DND-41 (cell line): ENCODE results near the gene NEURL1B.

Source experiments
- ATAC-seq: fragments of 200-7000 bp; cut with Tn5 transposase; 3 replicates; pipeline ENCODE4 v1.9.1; 2021; ENCODE audit warnings: low read depth; ENCODE audit not compliant: insufficient read depth
- DNase-seq: peaks from one replicate; pipeline ENCODE4 v3.0.0-alpha.2; 2020
- H2AFZ ChIP-seq: 2 replicates; pipeline ENCODE4 v1.6.0; 2012; ENCODE audit warnings: low read depth, low read length
- H3K27ac ChIP-seq: 2 replicates; pipeline ENCODE4 v1.5.1; 2012; ENCODE audit warnings: low read length, inconsistent platforms
- H3K27me3 ChIP-seq: fragments of 200-600 bp; sonication (generic); 2 replicates; pipeline ENCODE4 v1.6.0; 2012; ENCODE audit warnings: low read length, mild to moderate bottlenecking, inconsistent platforms; ENCODE audit not compliant: insufficient read depth, poor library complexity
- H3K36me3 ChIP-seq: 2 replicates; pipeline ENCODE4 v1.5.1; 2012; ENCODE audit warnings: low read length, inconsistent platforms; ENCODE audit not compliant: insufficient read depth
- H3K4me1 ChIP-seq: 2 replicates; pipeline ENCODE4 v1.5.1; 2012; ENCODE audit warnings: mild to moderate bottlenecking, low read length; ENCODE audit not compliant: insufficient read depth
- H3K4me2 ChIP-seq: 2 replicates; pipeline ENCODE4 v1.6.0; 2012; ENCODE audit warnings: mild to moderate bottlenecking, moderate library complexity, low read length, inconsistent platforms; ENCODE audit not compliant: insufficient read depth
- H3K4me3 ChIP-seq, 2 experiments: fragments of 200-600 bp in 1 of 2; shearing (Covaris generic) in 1 of 2; 2 replicates each; pipeline ENCODE4 v1.5.1; 2012 to 2016; ENCODE audit warnings: inconsistent platforms in 2 of 2, low read length in 2 of 2, mild to moderate bottlenecking in 2 of 2, low read depth in 1 of 2, moderate library complexity in 1 of 2
- H3K79me2 ChIP-seq: 2 replicates; pipeline ENCODE4 v1.6.0; 2012; ENCODE audit warnings: low read length, inconsistent platforms; ENCODE audit not compliant: insufficient read depth
- H3K9ac ChIP-seq: 2 replicates; pipeline ENCODE4 v1.6.0; 2012; ENCODE audit warnings: low read depth, mild to moderate bottlenecking, inconsistent platforms, low read length, moderate library complexity
- H3K9me3 ChIP-seq: 2 replicates; pipeline ENCODE4 v1.5.1; 2012; ENCODE audit warnings: low read length, moderate library complexity, mild to moderate bottlenecking, inconsistent platforms; ENCODE audit not compliant: insufficient read depth, severe bottlenecking
- H4K20me1 ChIP-seq: 2 replicates; pipeline ENCODE4 v1.6.0; 2012; ENCODE audit warnings: low read length; ENCODE audit not compliant: insufficient read depth
- CTCF ChIP-seq: IDR thresholded peaks from 2 replicates; pipeline ENCODE4 v1.5.1; 2012; ENCODE audit warnings: borderline replicate concordance, low read length, moderate library complexity, mild to moderate bottlenecking; ENCODE audit not compliant: poor library complexity, severe bottlenecking; ENCODE audit errors: extremely low read depth
- EZH2 ChIP-seq: IDR thresholded peaks from 3 replicates; pipeline ENCODE4 v1.6.1; 2012; ENCODE audit warnings: borderline replicate concordance, low read depth, mild to moderate bottlenecking, moderate library complexity, low read length, inconsistent platforms; ENCODE audit not compliant: severe bottlenecking

NEURL1B gene

GRCh38 chr5:172670005-172670402, 28.9 kb downstream of the NEURL1B start:
- H4K20me1 ChIP-seq, result 0 out of 2 replicates have a peak, but pooled peaks cover 2% of the 10 kb centered on the region

DNA sequence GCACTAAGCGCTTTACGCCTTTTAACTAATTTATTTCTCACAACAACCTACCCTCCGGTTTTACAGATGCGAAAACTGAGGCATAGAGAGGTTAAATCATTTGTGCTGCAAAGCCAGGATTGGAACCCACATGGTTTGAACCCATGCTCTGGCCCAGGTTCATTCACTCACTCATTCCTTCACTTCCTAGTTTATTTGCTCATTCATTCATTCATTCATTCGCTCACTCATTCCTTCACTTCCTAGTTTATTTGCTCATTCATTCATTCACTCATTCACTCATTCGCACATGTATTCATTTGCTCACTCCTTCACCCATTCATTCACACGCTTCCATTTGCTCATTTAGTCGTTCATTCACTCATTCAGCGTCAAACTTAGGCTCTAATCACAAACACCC, 29.4 kb downstream of the NEURL1B start:
- Histone ChIP-seq H4K20me1 (0 out of 2 replicates have a peak, but pooled peaks cover 2% of the 10 kb centered on the region), H3K9ac (no peak overlapping the region), H3K27ac (no peak overlapping the region), H3K27me3 (no peaks in the 10 kb centered on the region), H3K36me3 (no peaks in the 10 kb centered on the region), H3K4me3 (no peak overlapping the region), H3K4me2 (no peak overlapping the region), H3K79me2 (no peaks in the 10 kb centered on the region), H2AFZ (no peak overlapping the region), H3K9me3 (no peaks in the 10 kb centered on the region), H3K4me1 (no peaks in the 10 kb centered on the region)
- DNase-seq (no peak), ATAC-seq (no peak)
- TF ChIP-seq EZH2, result no peak

More at GRCh38 chr5:172670005-172670402, 28.9 kb downstream of the NEURL1B start:
- Histone ChIP-seq H3K4me1 (no peaks in the 10 kb centered on the region), H3K9ac (no peak overlapping the region), H3K79me2 (no peaks in the 10 kb centered on the region), H3K36me3 (no peaks in the 10 kb centered on the region), H2AFZ (no peak overlapping the region), H3K27ac (no peak overlapping the region), H3K4me2 (no peak overlapping the region), H3K9me3 (no peaks in the 10 kb centered on the region), H3K4me3 (no peak overlapping the region), H3K27me3 (no peaks in the 10 kb centered on the region)
- no peak for ATAC-seq
- TF ChIP-seq CTCF (no peak), EZH2 (no peak)
- no peak for DNase-seq

- ATAC-seq, result no peak
- Histone ChIP-seq H3K27ac (no peak overlapping the region), H3K9me3 (no peaks in the 10 kb centered on the region), H3K36me3 (no peaks in the 10 kb centered on the region), H3K4me2 (no peak overlapping the region), H4K20me1 (0 out of 2 replicates have a peak, but pooled peaks cover 2% of the 10 kb centered on the region), H3K9ac (no peak overlapping the region), H3K27me3 (no peaks in the 10 kb centered on the region), H3K4me1 (no peaks in the 10 kb centered on the region), H3K79me2 (no peaks in the 10 kb centered on the region), H2AFZ (no peak overlapping the region), H3K4me3 (no peak overlapping the region)
- TF ChIP-seq CTCF, result no peak
- TF ChIP-seq EZH2, result no peak
- DNase-seq, result no peak
These were observed 30.0 kb downstream of the NEURL1B start for GRCh38 chr5:172671091-172671490.

DNA sequence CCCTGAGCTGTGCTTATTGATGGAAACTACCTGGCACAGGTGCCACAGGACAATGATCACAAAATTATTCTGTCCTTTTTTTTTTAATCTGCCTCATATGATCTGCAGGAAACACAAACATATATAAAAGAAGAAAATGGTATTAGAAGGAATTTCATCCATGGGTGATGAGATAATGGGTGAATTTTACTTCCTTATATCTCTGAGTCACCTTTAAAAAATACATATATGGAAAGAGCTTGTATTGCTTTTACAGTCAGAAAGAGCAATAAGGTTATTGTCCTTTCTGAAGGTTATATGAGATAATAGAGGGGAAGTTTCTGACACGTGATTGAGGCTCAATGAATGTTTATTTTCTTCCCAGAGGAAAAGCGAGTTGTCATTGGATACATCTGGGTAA, 31.6 kb downstream of the NEURL1B start:
- Histone ChIP-seq H3K36me3 (no peaks in the 10 kb centered on the region), H3K4me1 (no peaks in the 10 kb centered on the region), H3K4me2 (no peak overlapping the region), H3K27me3 (no peaks in the 10 kb centered on the region), H3K79me2 (no peaks in the 10 kb centered on the region), H2AFZ (no peak overlapping the region), H4K20me1 (0 out of 2 replicates have a peak, but pooled peaks cover 2% of the 10 kb centered on the region), H3K9ac (no peak overlapping the region), H3K9me3 (no peaks in the 10 kb centered on the region), H3K4me3 (no peak overlapping the region), H3K27ac (no peak overlapping the region)
- ATAC-seq, result no peak
- DNase-seq, result no peak
- TF ChIP-seq EZH2 (no peak), CTCF (no peak)
